Measurements from ENCODE around the gene TWIST2. TPM values are rescaled to one million over a fixed set of nuclear protein-coding genes. Genes with fewer than 3 reads are reported as not detected.

TWIST2 gene
- polyA plus RNA-seq, 3 donors = 3.8 to 9.0 (median 4.3) TPM

DNA sequence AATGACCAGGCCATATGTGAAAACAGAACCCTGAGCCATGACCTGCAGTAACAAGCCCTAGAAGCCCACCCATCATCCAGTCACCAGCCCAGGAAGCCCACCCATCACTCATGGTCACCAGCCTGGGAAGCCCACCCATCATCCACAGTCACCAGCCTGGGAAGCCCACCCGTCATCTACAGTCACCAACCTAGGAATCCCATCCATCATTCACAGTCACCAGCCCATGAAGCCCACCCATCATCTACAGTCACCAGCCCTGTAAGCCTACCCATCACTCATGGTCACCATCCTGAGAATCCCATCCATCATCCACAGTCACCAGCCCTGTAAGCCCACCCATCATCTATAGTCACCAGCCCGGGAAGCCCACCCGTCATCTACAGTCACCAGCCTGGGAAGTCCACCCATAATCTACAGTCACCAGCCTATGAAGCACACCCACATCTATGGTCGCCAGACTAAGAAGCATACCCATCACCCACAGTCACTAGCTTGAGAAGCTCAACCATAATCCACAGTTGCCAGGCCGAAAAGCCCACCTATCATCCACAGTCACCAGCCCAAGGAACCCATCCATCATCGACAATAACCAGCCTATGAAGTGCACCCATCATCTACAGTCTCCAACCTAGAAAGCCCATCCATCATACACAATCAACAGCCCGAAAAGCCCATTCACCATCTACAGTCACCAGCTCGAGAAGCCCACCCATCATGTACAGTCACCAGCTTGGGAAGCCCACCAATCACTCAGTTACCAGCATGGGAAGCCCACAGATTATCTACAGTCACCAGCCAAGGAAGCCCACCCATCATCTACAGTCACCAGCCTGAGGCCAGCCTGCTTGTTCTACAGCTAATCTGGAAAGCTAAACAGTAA lies 91.9 kb downstream of the TWIST2 start:
- DNase-seq (ENCODE audit: extremely low read depth in 1 of 11, low read depth in 9 of 11, low spot score in 4 of 11) = no peak

DNA sequence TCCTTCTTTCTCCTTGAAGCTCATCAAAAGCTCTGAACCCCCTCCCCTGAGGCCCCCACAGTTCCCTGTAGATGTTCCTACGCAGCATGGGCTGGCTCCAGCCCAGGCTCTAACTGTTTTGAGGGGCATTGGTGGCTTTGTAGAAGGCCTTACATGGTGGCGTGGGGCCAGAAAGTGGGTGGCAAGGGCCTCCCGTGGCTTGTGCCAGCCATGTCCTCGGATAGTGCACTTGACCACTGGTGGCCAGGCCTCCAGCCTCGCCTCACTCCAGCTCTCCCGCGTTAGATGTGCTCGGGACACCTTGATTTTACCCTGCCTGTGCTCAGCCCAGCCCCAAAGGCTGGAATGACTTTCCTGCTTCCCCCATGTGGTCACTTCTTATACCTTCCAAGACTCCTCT lies 92.9 kb downstream of the TWIST2 start:
- DNase-seq (ENCODE audit: extremely low read depth in 1 of 11, low read depth in 9 of 11, low spot score in 4 of 11) = no peak

DNA sequence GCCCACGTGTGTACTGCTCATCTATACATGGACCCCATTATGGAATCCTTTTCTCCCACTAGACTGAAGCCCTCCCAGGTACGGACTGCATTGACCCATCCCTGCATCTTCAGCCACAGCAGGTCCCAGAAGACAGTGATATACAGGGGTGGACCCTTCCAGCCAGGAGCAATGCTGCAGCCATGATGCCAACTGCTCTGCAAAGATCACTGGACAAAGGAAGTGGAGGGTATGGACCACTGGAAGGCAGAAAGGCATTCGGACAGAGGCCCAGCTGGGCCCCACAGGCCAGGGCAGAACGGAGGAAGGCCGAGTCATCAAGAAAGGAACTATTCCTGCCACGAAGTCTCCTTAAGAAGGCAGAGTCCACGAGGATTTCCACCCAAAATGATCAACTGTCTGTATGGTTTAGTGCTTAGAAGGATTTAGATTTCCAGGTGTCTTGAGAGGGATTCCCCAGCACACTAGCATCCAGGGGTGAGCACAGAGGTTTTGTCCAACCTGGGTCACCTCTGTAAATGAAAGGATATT lies 93.4 kb downstream of the TWIST2 start:
- DNase-seq (ENCODE audit: extremely low read depth in 1 of 11, low read depth in 9 of 11, low spot score in 4 of 11) = no peak

DNA sequence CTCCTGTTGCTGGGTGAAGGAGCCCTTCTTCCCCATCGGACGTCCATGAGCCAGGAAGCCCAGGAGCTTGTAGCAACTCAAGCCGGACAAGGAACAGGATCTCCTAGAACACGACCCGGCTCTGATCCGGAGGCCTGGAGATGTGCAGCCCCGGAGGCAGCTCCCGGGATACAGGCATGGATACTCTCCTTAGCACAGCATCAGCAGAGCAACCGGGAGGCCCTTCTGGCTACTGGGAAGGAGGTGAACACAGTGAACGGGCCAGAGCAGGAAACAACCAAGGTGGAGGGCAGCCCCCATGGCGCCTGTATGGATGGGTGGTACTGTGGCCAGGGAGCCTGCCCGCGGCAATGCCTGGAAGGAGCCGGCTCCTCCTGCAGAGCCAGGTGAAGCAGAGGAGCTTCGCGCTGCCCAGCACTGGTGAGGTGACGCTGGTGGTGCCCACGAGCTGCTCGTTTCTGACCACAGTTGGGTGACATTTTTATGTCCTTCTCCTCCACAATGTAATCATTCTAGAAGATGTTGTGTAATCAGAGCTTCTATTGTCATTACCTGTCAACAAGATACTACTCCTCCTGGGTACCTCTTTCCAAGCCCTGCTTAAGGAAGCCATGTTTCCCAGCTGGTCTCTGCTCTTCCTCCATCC lies 94.3 kb downstream of the TWIST2 start:
- no peak for DNase-seq (ENCODE audit: extremely low read depth in 1 of 11, low read depth in 9 of 11, low spot score in 4 of 11)

DNA sequence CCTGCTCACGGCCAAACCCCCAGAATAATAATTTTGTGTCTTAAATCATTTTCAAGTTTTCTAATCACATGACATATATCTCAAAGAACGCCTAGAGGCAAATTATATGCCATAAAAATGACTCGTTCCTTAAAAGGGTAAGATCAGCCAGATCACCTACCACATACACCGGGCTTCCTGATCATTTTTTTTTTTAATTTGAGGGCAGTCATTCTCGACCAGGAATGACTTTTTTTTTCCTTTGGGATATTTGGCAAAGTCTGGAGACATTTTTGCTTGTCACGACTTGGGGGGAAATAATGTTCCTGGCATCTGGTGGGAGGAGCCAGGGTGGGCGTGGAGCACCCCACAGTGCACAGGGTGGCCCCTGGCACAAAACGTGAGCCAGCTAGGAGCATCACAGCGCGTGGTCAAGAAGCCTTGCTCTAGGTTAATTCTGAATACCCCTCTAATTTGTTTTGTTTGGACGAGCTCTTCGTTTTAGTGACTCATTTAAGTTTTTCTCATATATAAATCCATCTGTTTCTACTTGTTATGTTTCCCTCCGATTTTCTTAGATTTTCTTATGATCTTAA lies 94.9 kb downstream of the TWIST2 start:
- DNase-seq (ENCODE audit: extremely low read depth in 1 of 11, low read depth in 9 of 11, low spot score in 4 of 11) = no peak

DNA sequence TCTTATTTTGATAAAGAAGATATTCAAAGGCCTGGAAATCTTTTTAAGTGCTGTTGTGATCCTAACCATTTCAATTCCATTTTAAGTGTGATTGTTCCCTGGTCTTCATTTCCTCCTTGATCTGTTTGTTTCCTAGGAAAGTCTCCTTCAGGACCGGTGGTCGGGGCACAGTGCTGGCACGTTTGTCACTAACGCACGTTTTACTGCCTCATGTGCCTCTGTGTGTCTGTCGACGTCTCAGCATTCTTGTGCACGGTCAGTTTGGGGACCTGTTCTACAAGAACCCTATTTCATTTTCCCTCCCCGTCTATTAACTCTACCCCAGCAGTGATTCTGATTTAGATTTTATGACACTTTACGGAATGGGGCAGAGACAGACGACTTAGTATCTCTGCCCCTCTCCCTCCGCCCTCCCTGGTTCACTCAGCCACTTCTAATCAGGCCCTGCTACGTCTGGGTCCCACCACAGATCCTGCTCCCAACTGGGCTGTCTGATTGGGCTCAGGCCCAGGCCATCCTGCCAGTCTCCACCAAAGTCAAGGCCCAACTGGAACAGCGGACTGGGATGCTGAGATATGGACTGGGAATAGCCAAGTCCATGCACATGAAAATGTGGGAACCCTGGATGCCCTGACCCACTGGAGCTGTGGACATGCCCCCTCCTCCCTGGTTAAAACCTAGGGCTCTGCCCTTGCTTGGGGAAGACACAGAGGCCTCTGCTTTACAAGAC lies 95.6 kb downstream of the TWIST2 start:
- no peak for DNase-seq (ENCODE audit: extremely low read depth in 1 of 11, low read depth in 9 of 11, low spot score in 4 of 11)

DNA sequence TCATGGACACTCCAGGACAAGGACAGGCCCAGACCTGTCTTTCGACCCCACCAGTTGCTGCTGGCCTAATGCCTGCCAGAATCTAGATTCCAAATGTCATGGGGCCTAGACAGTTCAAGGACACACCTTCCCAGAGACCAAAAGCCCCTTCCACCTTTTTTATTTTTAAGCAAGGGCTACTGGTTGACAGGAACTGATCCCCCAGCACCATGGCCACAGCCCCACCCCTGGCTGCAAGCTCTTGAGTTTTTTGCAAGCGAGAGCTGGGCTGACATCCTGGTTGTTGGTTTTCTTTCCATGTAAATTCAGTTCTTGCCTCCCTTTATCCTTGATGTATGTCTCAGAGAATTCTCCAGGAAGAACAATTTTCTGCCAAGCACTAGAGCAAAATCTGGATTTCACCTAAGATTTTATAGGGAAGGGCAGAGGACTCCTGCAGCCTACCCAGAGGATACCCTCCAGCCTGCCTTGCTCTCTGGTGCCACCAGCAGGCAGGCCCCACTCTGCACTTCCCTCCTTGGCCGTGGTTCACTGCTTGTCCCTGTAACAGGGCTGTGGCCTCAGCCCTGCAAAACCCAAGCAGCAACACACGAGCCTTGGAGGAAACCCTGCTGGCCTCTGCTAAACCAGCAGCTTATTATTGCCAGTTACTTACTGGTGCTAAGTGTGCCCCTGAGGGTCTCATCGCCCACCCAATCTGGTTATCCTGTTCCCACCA lies 97.7 kb downstream of the TWIST2 start:
- no peak for DNase-seq (ENCODE audit: extremely low read depth in 1 of 11, low read depth in 9 of 11, low spot score in 4 of 11)

DNA sequence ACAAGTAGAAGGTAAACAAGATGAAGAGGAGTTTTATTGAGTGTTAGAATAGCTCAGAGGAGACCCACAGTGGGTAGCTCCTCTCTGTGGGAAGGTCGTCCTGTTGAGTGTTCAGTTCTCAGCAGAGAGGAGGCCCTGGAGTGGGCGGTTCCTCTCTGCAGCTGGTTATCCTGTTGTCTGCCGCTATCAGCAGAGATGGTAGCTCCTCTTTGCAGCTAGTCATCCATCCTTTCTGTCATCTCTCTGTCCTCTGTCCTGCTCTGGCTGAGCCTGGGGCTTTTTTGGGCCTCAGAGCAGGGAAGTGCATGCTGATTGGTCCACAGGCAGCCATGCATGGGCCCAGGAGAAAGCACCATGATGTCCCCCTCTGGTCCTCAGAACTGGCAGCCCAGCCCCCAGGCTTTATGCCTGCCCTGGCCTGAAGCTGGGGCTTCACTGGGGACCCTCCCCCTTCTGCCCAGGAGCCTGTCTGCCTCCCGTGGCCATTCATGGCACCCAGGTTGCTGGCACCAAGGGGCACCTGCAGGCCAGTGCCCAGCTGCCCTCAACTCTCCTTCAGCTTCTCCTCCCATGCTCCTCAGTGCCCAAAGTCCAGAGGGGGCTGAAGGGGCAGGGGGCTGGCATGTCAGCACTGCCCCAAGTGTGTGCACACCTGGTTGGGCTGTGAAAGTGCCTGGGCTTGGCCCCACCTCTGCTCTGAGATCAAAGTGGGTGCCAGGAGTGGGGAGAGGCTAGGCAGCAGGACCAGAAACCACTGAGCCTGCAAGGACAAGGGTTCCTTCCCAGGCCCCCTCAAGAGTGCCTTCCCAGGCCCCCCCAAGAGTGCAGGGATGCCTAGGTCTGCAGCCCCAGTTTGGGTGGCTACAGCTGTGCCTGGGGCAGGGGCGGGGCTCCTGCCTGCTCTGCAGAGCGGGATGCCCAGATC lies 98.7 kb downstream of the TWIST2 start:
- DNase-seq (ENCODE audit: extremely low read depth in 1 of 11, low read depth in 9 of 11, low spot score in 4 of 11) = no peak

DNA sequence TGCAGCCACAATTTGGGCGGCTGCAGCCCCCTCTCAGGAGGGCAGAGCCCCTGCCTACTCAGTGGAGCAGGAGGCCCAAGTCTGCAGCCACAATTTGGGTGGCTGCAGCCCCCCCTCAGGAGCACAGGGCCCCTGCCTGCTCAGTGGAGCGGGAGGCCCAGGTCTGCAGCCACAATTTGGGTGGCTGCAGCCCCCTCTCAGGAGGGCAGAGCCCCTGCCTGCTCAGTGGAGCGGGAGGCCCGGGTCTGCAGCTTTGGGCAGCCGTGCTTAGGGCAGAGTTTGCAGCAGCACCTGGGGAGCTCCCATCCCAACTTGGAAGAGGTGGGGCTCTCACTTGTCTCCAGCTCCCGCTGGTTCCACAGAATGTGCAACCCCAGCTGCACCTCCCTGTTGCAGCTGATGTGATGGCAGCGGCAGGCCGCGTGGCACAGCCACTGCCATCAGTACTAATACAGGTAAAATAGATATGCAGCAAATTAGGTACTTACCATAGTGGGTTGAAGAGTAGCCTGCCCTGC lies 99.4 kb downstream of the TWIST2 start:
- DNase-seq (ENCODE audit: extremely low read depth in 1 of 11, low read depth in 9 of 11, low spot score in 4 of 11) = no peak

DNA sequence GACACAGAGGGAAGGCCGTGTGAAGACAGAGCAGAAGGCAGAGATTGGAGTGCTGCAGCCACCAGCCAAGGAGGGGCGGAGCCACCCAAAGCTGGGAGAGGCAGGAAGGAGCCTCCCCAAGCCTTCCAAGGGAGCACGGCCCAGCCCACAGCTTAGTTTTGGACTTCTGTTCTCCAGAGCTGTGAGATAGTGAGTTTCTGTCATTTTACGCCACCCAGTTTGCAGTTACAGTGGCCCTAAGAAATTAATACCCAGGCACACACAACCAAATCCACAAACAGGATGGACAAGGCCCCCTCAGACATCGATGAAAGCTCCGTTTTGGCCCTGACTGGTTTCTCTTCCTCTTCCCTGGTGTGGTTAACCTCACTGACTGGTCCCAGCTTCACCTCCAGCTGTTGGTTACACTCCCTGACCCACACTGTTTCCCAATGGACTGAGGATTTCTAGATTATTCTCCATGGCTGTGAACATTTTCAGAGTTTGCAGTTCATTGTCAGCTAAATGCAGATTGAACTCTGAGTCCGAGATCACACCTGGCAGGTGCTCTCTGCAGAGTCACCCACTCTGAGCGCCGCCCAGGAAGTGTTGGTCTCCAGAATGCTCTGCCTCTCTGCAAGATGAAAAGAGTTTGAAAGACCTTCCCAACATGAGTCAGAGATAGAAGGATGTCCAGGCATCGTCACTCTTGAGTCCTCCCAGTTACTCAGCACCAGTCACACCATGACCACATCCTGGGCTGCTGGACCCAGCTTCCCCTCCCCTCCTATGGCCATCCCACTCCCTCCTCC lies 100.2 kb downstream of the TWIST2 start:
- DNase-seq (ENCODE audit: extremely low read depth in 1 of 11, low read depth in 9 of 11, low spot score in 4 of 11) = no peak

DNA sequence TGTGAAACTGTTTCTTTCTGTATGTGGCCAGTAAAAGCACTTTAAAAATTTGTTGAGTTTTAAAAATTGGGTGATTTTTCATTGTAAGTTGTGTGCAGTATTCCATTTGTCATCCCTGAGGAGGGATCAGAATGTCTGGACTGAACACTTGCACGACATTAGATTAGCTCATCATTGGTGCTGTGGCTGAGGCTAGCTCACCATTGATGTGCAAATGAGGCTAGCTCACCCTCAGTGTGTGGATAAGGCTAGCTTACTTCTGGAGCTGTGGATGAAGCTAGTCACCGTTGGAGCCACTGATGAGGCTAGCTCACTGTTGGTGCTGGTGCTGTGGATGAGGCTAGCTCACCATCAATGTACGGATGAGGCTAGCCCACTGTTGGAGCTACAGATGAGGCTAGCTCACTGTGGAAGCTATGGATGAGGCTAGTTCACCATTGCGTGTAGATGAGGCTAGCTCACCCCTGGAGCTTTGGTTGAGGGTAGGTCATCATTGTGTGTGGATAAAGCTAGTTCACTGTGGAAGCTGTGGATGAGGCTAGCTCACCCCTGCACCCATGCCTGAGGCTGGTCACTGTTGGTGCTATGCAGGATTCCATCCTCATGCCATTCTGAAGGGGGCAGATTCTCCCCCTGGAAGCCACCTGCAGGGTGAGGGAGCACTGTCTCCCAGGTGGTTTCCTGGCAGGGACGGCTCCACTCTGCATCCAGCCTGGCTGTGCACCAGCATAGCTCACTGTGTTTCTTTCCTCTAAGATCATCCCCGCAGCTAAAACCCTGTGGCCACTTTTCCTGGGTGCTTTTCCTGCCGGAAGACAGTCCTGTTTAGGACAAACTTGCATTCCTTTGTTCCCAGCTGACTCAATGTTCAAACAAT lies 101.1 kb downstream of the TWIST2 start:
- DNase-seq (ENCODE audit: extremely low read depth in 1 of 11, low read depth in 9 of 11, low spot score in 4 of 11) = no peak

DNA sequence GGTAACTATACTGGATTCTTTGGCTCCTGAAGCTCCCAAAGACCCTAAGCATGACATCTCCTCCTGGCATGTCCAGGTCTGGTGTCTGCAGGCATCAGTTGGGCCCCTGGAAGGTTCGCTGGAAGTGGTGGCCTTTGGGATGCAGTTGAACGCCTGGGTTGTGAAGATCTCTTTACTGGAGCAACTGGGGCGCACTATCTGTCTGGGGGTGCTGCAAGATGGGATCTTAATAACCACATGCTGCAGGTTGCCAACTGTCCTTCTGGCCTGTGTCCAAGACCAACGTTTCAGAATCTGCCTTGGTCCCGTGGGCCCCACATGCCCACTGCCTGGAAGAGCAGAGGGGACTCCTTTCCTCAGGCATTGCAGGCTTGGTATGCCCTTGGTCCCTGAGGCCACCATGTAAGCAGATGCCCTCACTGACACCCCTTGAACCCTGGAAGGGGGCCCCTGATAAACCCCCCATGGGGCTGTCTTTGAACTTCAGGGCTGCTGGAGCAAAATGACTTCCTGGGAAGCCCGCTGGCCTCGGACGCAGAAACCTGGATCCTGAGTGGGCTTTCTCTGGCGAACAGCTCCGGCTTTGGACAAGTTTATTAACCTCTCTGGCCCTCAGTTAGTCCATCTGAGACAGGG lies 101.9 kb downstream of the TWIST2 start:
- DNase-seq (ENCODE audit: extremely low read depth in 1 of 11, low read depth in 9 of 11, low spot score in 4 of 11) = no peak

DNA sequence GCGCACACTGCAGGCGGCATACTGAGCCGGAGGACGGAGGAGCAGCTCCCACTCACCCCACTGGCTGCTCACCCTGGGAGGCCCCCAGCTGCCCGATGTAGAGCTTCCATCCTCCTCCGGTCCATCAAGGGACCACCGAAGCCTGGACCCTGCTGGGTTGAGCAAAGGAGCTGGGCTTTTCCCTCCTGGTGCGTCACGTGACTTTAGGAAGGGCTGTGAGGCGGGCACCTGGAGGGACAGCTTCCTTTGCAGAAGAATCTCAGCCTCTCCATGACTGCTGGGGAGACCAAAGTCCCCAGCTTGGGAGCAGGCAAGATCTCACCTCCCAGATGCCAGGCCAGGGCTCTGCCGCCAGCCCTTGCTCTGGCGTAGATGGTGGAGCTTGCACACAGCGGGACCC lies 102.7 kb downstream of the TWIST2 start:
- no peak for DNase-seq (ENCODE audit: extremely low read depth in 1 of 11, low read depth in 9 of 11, low spot score in 4 of 11)

DNA sequence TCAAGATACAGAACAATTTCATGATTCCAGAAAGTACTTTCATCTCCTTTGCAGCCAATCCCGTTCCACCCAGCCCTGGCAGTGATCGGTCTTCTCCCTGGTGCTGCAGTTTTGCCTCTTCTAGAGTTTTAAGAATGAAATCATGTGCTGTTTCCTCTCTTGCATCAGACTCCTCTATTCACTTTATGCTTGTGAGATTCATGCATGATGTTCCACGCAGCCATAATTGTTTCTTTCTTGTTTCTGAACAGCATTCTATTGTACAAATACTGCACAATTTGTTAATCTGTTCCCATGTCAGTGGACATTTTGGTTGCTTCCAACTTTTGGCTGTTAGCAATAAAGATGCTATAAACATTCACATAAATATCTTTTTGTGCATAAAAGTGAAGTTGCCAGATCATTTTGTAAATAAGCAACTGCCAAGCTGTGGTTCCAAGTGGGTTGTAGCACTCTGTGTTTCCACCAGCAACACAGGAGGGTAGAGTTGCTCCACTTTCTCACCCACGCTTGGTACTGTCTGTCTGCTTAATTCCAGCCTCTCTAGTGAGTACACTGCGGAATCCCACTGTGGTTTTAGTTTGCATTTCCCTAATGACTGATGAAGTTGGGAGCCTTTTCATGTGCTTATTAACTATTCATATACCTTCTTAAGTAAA lies 104.5 kb downstream of the TWIST2 start:
- no peak for DNase-seq (ENCODE audit: extremely low read depth in 1 of 11, low read depth in 9 of 11, low spot score in 4 of 11)
